Activated CD8-positive, alpha-beta memory T cell treated with anti-CD3 and anti-CD28 coated beads, Interleukin-2, amount 50 U/mL, for 1 hour (primary cell): ENCODE measurements around the gene TPCN2.
A peak's percentile ranks its signal among the peaks of the same experiment; 100 is the strongest.

Experiments used
- DNase-seq: peaks from one replicate; pipeline ENCODE4 v3.0.0-alpha.2; 2020; ENCODE audit errors: extremely low read depth

The TPCN2 gene

GRCh38 chr11:69111624-69112542 lies 63.2 kb downstream of the TPCN2 start:
- DNase-seq, result no peak

GRCh38 chr11:69113226-69113625 lies 64.5 kb downstream of the TPCN2 start:
- no peak for DNase-seq

GRCh38 chr11:69113646-69114340 lies 65.1 kb downstream of the TPCN2 start:
- no peak for DNase-seq

- DNase-seq, result no peak
Observed at GRCh38 chr11:69114362-69114761, 65.6 kb downstream of the TPCN2 start.

- DNase-seq, result no peak
Observed at GRCh38 chr11:69114811-69115523, 66.2 kb downstream of the TPCN2 start.

GRCh38 chr11:69115586-69116560 lies 67.1 kb downstream of the TPCN2 start:
- DNase-seq, result no peak

GRCh38 chr11:69116671-69117070 lies 67.9 kb downstream of the TPCN2 start:
- DNase-seq, result no peak

- no peak for DNase-seq
Observed at GRCh38 chr11:69119190-69119589, 70.5 kb downstream of the TPCN2 start.

GRCh38 chr11:69120096-69120875 lies 71.6 kb downstream of the TPCN2 start:
- no peak for DNase-seq

GRCh38 chr11:69121021-69121420 lies 72.3 kb downstream of the TPCN2 start:
- no peak for DNase-seq

GRCh38 chr11:69121621-69122325 lies 73.0 kb downstream of the TPCN2 start:
- no peak for DNase-seq

- no peak for DNase-seq
Observed at GRCh38 chr11:69122326-69122629, 73.5 kb downstream of the TPCN2 start.

- peak; percentile 27 for DNase-seq
Observed at GRCh38 chr11:69122630-69123431, 74.1 kb downstream of the TPCN2 start.

GRCh38 chr11:69123593-69124545 lies 75.1 kb downstream of the TPCN2 start:
- no peak for DNase-seq

GRCh38 chr11:69125861-69126260 lies 77.1 kb downstream of the TPCN2 start:
- DNase-seq, result no peak

- DNase-seq, result no peak
Observed at GRCh38 chr11:69126286-69126685, 77.6 kb downstream of the TPCN2 start.

GRCh38 chr11:69127081-69127850 lies 78.5 kb downstream of the TPCN2 start:
- no peak for DNase-seq
